Measurements from ENCODE around the gene SH3BP1. TPM values are rescaled to one million over a fixed set of nuclear protein-coding genes. Genes with fewer than 3 reads are reported as not detected.

SH3BP1 gene
- total and polyA plus RNA-seq, 12 donors: 0.50 to 9.3 (median 2.0) TPM

DNA sequence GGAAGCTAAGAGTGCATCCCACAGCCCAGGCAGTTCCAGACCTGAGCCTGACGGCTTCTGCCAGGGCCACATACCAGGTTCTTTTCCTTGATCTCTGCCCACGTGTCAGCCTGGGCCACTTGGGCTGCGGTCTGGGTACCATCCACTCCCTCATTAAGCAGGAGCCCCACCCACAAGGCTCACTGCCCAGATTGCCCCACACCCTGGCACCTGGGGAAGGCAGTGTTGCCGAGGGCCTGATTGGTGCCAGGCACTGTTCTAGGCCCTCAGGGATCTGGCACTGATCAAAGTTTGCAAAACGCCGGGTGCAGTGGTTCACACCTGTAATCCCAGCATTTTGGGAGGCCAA is 15.5 kb upstream of the SH3BP1 start:
- DNase-seq: no peak
- no peaks in the 10 kb centered on the region for H3K27me3 ChIP-seq
- intact Hi-C loops (cut with DNase I): loop anchor here in 3 of 10 donors (5.0 to 10.0 kb wide), 3 partner anchors 58 to 241 kb away; no protein-coding TSS in a partner anchor
- ATAC-seq: no peak
- H3K4me3 ChIP-seq: no peak overlapping the region
- TF ChIP-seq, protein P1, sequence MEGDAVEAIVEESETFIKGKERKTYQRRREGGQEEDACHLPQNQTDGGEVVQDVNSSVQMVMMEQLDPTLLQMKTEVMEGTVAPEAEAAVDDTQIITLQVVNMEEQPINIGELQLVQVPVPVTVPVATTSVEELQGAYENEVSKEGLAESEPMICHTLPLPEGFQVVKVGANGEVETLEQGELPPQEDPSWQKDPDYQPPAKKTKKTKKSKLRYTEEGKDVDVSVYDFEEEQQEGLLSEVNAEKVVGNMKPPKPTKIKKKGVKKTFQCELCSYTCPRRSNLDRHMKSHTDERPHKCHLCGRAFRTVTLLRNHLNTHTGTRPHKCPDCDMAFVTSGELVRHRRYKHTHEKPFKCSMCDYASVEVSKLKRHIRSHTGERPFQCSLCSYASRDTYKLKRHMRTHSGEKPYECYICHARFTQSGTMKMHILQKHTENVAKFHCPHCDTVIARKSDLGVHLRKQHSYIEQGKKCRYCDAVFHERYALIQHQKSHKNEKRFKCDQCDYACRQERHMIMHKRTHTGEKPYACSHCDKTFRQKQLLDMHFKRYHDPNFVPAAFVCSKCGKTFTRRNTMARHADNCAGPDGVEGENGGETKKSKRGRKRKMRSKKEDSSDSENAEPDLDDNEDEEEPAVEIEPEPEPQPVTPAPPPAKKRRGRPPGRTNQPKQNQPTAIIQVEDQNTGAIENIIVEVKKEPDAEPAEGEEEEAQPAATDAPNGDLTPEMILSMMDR (IDR thresholded peaks at IDR 0.05): no peak
- peaks cover 0 to 84% (median 16%) of the 10 kb centered on the region in 9 donors for H3K36me3 ChIP-seq
- WGBS, 2 donors: 86 to 87% methylated on average over 6 of the region's 6 CpGs
- peak overlapping the region in 4 of 10 donors; percentile 8 to 58 (median 32) for H3K27ac ChIP-seq
- peaks cover 15 to 36% (median 29%) of the 10 kb centered on the region in 9 donors for H3K4me1 ChIP-seq
- no peaks in the 10 kb centered on the region for H3K9me3 ChIP-seq

DNA sequence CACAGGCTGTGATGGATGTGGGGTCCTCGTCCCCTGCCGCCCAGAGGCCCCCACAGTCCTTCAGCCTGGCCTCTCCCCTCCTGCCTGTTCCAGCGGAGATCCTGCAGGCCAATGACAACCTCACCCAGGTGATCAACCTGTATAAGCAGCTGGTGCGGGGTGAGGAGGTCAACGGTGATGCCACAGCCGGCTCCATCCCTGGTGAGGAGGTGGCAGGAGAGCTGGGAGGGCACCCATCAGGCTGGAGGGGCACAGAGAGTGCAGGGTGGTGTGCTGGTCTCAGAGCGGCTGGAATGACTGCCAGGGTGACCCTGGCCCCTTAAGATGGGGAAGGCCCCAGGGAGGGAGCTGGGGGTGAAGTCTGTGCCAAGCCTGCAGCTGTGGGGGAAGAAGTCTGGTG is 14.6 kb upstream of the SH3BP1 start:
- ATAC-seq: no peak
- Histone ChIP-seq H3K4me1 (peaks cover 15 to 36% (median 29%) of the 10 kb centered on the region in 9 donors), H3K27ac (no peak overlapping the region), H3K4me3 (no peak overlapping the region), H3K27me3 (no peaks in the 10 kb centered on the region), H3K36me3 (peaks cover 0 to 84% (median 13%) of the 10 kb centered on the region in 9 donors), H3K9me3 (no peaks in the 10 kb centered on the region)
- WGBS, 2 donors: 94 to 96% methylated on average over 7 of the region's 7 CpGs
- TF ChIP-seq, protein P1 (IDR thresholded peaks at IDR 0.05): no peak
- no peak for DNase-seq
- intact Hi-C loops (cut with DNase I): loop anchor here in 4 of 10 donors (5.0 to 10.0 kb wide), 3 partner anchors 57 to 240 kb away; no protein-coding TSS in a partner anchor

DNA sequence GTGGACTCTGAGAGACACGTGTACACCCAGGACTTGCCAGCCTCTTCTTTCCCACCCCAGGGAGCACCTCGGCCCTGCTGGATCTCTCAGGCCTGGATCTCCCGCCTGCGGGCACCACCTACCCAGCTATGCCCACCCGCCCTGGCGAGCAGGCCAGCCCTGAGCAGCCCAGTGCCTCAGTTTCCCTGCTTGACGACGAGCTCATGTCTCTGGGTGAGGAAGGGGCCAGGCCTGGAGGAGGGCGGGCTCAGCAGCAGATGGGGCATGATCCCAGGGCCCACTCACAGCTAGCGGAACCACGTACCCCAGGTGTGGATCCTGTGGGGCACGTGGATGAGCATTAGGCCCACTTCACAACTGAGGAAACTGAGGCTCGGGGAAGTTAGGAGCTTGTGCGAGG is 13.7 kb upstream of the SH3BP1 start:
- ATAC-seq: no peak

DNA sequence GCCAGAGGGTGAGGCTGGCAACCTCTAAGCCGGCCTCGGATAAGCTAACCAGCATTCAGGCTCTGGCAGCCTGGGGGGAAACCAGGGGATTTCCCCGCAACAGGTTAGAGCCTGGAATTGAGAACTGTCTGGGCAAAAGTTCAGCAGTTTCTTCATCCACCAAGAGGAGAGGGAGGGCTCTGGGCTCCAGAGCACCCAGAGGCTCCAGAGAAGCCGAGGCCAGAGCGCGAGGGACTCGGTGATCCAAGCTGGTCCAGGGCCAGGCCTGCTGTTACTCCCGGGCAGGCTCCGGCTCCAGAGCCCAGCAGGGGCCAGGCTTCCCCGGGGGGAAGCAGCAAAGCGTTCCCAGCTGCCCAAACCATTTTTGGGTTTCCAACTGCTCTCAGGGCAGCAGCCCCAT is 13.3 kb upstream of the SH3BP1 start:
- H3K4me1 ChIP-seq: peaks cover 15 to 40% (median 31%) of the 10 kb centered on the region in 9 donors
- ATAC-seq (peak; percentile 47 to 73 (median 68)), DNase-seq (peak; percentile 62 to 83)
- intact Hi-C loops (cut with DNase I): loop anchor here in 3 of 10 donors (5.0 to 10.0 kb wide), 3 partner anchors 56 to 239 kb away; no protein-coding TSS in a partner anchor
- no peak overlapping the region for H3K4me3 ChIP-seq
- peaks cover 0 to 84% (median 17%) of the 10 kb centered on the region in 9 donors for H3K36me3 ChIP-seq
- no peaks in the 10 kb centered on the region for H3K27me3 ChIP-seq
- TF ChIP-seq, protein P1 (IDR thresholded peaks at IDR 0.05): peak in 3 of 9 donors; percentile 17 to 24 (median 21)
- peak overlapping the region in 9 of 10 donors; percentile 41 to 76 (median 69) for H3K27ac ChIP-seq
- H3K9me3 ChIP-seq: no peaks in the 10 kb centered on the region
- WGBS, 2 donors: 60 to 64% methylated on average over 11 of the region's 11 CpGs

More for the DNA sequence above, 13.7 kb upstream of the SH3BP1 start:
- Histone ChIP-seq H3K27ac (peak overlapping the region in 9 of 10 donors; percentile 41 to 76 (median 69)), H3K9me3 (no peaks in the 10 kb centered on the region), H3K36me3 (peaks cover 0 to 84% (median 17%) of the 10 kb centered on the region in 9 donors), H3K4me3 (no peak overlapping the region), H3K4me1 (peaks cover 15 to 36% (median 29%) of the 10 kb centered on the region in 9 donors), H3K27me3 (no peaks in the 10 kb centered on the region)
- no peak for DNase-seq
- intact Hi-C loops (cut with DNase I): loop anchor here in 3 of 10 donors (5.0 to 10.0 kb wide), 3 partner anchors 57 to 239 kb away; no protein-coding TSS in a partner anchor
- TF ChIP-seq, protein P1 (IDR thresholded peaks at IDR 0.05): no peak
- 87 to 89% methylated on average over 14 of the region's 14 CpGs for WGBS, 2 donors

Measured in heart right ventricle (tissue), 16 donors.